ENCODE data around the gene NRIP1. TPM values are rescaled to one million over a fixed set of nuclear protein-coding genes. Genes with fewer than 3 reads are reported as not detected.

The NRIP1 gene
- total RNA-seq, 4 donors from 2014 or later, result 38.5 to 63.7 (median 55.6) TPM

DNA sequence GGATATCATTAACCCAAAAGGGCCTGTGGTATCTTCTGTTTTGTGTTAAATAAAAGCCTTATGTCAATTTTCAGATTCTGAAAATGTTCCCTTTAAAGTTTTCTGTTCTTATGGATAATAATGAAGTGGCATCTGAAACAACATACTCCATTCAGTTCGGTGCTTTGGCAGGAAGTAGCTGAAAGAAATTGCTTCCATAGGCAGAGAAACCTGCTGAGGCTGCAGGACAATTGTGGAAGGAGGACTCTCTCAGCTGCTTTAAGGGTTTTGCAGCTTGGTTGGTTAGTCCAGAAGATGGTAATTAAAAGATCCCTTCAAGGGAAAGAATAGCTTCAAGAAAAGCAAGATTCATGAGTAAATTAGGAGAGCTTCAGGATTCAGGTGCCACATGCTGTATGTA, 30.5 kb upstream of the NRIP1 start:
- intact Hi-C loops (cut with DNase I; ENCODE audit: low total_unique reads) (no loop called here), in situ Hi-C loops (cut with MboI; ENCODE audit: low pct_ligation_motif_present in 1 of 4, low pct_unique_long_range_greater_than_20kb in 1 of 4, low sequenced_read_pairs in 3 of 4) (no loop called here)
- Histone ChIP-seq H3K4me1 (no peaks in the 10 kb centered on the region), H3K27me3 (no peaks in the 10 kb centered on the region), H3K4me3 (no peak overlapping the region), H3K9me3 (no peaks in the 10 kb centered on the region), H3K27ac (no peak overlapping the region), H3K36me3 (no peaks in the 10 kb centered on the region)
- no peak for DNase-seq
- TF ChIP-seq POLR2AphosphoS5 (IDR thresholded peaks at IDR 0.05), result no peak
- no peak for TF ChIP-seq POLR2A (IDR thresholded peaks at IDR 0.05)
- TF ChIP-seq, protein P1, sequence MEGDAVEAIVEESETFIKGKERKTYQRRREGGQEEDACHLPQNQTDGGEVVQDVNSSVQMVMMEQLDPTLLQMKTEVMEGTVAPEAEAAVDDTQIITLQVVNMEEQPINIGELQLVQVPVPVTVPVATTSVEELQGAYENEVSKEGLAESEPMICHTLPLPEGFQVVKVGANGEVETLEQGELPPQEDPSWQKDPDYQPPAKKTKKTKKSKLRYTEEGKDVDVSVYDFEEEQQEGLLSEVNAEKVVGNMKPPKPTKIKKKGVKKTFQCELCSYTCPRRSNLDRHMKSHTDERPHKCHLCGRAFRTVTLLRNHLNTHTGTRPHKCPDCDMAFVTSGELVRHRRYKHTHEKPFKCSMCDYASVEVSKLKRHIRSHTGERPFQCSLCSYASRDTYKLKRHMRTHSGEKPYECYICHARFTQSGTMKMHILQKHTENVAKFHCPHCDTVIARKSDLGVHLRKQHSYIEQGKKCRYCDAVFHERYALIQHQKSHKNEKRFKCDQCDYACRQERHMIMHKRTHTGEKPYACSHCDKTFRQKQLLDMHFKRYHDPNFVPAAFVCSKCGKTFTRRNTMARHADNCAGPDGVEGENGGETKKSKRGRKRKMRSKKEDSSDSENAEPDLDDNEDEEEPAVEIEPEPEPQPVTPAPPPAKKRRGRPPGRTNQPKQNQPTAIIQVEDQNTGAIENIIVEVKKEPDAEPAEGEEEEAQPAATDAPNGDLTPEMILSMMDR (IDR thresholded peaks at IDR 0.05), result no peak
- no peak for TF ChIP-seq EP300 (IDR thresholded peaks at IDR 0.05; ENCODE audit: low read depth)
- WGBS, 2 donors (ENCODE audit: low coverage in 1 of 2), result 26 to 38% methylated on average over 1 of the region's 1 CpG

DNA sequence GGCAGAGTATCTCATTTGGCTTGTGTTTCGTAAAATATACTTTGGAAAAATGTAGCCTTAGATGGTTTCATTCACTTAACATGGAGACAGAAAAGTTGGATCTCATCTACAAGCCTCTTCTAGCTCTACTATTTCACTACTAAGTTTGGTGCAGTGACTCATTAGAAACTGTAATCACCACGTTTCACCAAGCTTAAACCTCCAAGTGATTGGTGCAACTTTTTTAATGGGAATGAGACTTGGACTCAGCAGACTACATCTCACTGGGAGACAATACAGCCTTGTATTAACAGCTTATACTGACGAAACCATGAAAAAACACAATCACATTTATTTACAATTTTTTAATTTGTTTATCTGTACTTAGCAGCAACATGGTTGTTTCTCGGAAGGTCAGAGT, 29.9 kb upstream of the NRIP1 start:
- intact Hi-C loops (cut with DNase I; ENCODE audit: low total_unique reads) (no loop called here), in situ Hi-C loops (cut with MboI; ENCODE audit: low pct_ligation_motif_present in 1 of 4, low pct_unique_long_range_greater_than_20kb in 1 of 4, low sequenced_read_pairs in 3 of 4) (no loop called here)
- TF ChIP-seq EP300 (IDR thresholded peaks at IDR 0.05; ENCODE audit: low read depth) (no peak), POLR2AphosphoS5 (IDR thresholded peaks at IDR 0.05) (no peak), POLR2A (IDR thresholded peaks at IDR 0.05) (no peak)
- TF ChIP-seq, protein P1 (IDR thresholded peaks at IDR 0.05), result no peak
- Histone ChIP-seq H3K36me3 (no peaks in the 10 kb centered on the region), H3K4me1 (no peaks in the 10 kb centered on the region), H3K27ac (no peak overlapping the region), H3K9me3 (no peaks in the 10 kb centered on the region), H3K4me3 (no peak overlapping the region), H3K27me3 (no peaks in the 10 kb centered on the region)
- no peak for DNase-seq
- 61 to 74% methylated on average over 4 of the region's 4 CpGs for WGBS, 2 donors (ENCODE audit: low coverage in 1 of 2)

DNA sequence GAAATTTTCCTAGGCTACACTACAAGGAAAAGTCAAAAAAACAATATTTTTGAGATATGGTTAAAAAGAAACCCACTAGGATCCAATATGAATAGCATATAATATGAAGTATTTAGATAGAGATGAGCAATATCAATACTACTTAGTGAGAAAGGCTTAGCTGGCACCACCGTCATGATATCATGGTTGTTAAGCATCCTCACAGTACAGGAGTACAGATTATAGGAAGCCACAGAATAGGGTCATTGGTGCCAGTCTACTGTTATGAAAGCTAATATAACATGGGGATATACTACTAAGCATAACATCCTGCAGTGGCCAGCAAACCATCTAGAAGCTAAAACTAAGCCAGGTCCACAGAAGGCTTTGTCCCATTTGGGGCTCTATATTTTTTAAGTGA, 28.4 kb upstream of the NRIP1 start:
- DNase-seq, result no peak
- in situ Hi-C loops (cut with MboI; ENCODE audit: low pct_ligation_motif_present in 1 of 4, low pct_unique_long_range_greater_than_20kb in 1 of 4, low sequenced_read_pairs in 3 of 4), result no loop called here
- intact Hi-C loops (cut with DNase I; ENCODE audit: low total_unique reads), result no loop called here
- no peak overlapping the region for H3K4me3 ChIP-seq
- H3K36me3 ChIP-seq, result no peaks in the 10 kb centered on the region
- H3K27ac ChIP-seq, result no peak overlapping the region
- no peaks in the 10 kb centered on the region for H3K27me3 ChIP-seq
- TF ChIP-seq POLR2A (IDR thresholded peaks at IDR 0.05) (no peak), POLR2AphosphoS5 (IDR thresholded peaks at IDR 0.05) (no peak), EP300 (IDR thresholded peaks at IDR 0.05; ENCODE audit: low read depth) (no peak)
- TF ChIP-seq, protein P1 (IDR thresholded peaks at IDR 0.05), result no peak
- no peaks in the 10 kb centered on the region for H3K4me1 ChIP-seq
- no peaks in the 10 kb centered on the region for H3K9me3 ChIP-seq
- WGBS, 2 donors (ENCODE audit: low coverage in 1 of 2), result 79 to 80% methylated on average over 1 of the region's 1 CpG

DNA sequence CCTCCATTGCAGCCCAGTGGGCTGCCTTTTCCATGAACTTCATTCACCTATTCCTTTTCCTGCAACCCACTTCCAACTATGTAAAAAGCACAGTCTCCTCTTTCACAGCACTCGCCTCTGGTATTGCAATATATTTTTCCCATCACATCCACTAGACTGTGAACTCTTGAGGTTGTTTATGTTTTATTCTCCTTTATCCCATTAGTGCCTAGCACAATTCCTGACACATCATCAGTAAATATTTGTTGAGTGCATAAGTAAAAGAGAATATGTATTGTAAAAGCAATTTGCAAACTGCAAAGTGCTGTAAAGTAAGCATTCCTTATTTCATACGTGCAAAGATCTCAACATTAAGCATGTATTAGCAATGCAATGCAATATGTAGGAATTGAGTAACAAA, 27.9 kb upstream of the NRIP1 start:
- 76 to 78% methylated on average over 2 of the region's 2 CpGs for WGBS, 2 donors (ENCODE audit: low coverage in 1 of 2)
- Histone ChIP-seq H3K4me3 (no peak overlapping the region), H3K27ac (no peak overlapping the region), H3K4me1 (no peaks in the 10 kb centered on the region), H3K27me3 (no peaks in the 10 kb centered on the region), H3K36me3 (no peaks in the 10 kb centered on the region), H3K9me3 (no peaks in the 10 kb centered on the region)
- no peak for TF ChIP-seq POLR2AphosphoS5 (IDR thresholded peaks at IDR 0.05)
- TF ChIP-seq, protein P1 (IDR thresholded peaks at IDR 0.05), result no peak
- TF ChIP-seq EP300 (IDR thresholded peaks at IDR 0.05; ENCODE audit: low read depth), result no peak
- TF ChIP-seq POLR2A (IDR thresholded peaks at IDR 0.05), result no peak
- in situ Hi-C loops (cut with MboI; ENCODE audit: low pct_ligation_motif_present in 1 of 4, low pct_unique_long_range_greater_than_20kb in 1 of 4, low sequenced_read_pairs in 3 of 4) (no loop called here), intact Hi-C loops (cut with DNase I; ENCODE audit: low total_unique reads) (no loop called here)
- no peak for DNase-seq

Measured in transverse colon (tissue), 4 donors.